Measurements from ENCODE around the gene MARK4. TPM values are rescaled to one million over a fixed set of nuclear protein-coding genes. Genes with fewer than 3 reads are reported as not detected.

Gene MARK4
- total and polyA plus RNA-seq, 2 experiments from 2014 or later, result 16.6 to 38.6 TPM

GRCh38 chr19:45267296-45267695 lies 16.2 kb downstream of the MARK4 start:
- Histone ChIP-seq H2AFZ (no peak overlapping the region), H3K36me3 (ENCODE audit: insufficient read depth) (0 out of 2 replicates have a peak, but pooled peaks cover 4% of the 10 kb centered on the region), H3K27ac (ENCODE audit: low read depth) (no peak overlapping the region), H3K27me3 (ENCODE audit: insufficient read depth) (no peaks in the 10 kb centered on the region), H3K4me1 (ENCODE audit: insufficient read depth) (no peaks in the 10 kb centered on the region), H4K20me1 (replicated peaks; ENCODE audit: insufficient read depth) (no peaks in the 10 kb centered on the region), H3K4me2 (no peak overlapping the region), H3K79me2 (replicated peaks; ENCODE audit: insufficient read depth) (no peaks in the 10 kb centered on the region), H3K9me2 (ENCODE audit: insufficient read depth) (no peaks in the 10 kb centered on the region), H3F3A (replicated peaks; ENCODE audit: low read depth) (no peaks in the 10 kb centered on the region), H3K4me3 (no peak overlapping the region)
- ATAC-seq, result no peak
- Mint-ChIP-seq H3K27ac (no peak overlapping the region), H3K4me3 (no peak overlapping the region), H3K36me3 (ENCODE audit: low read depth) (peaks cover 7% of the 10 kb centered on the region; the same call in 1 of the 3 replicates), H3K9me3 (no peaks in the 10 kb centered on the region; the same call in 2 of the 3 replicates), H3K4me1 (no peaks in the 10 kb centered on the region), H3K27me3 (ENCODE audit: insufficient read depth, low read depth, poor library complexity) (peaks cover 7% of the 10 kb centered on the region)
- TF ChIP-seq ZNF462 (CRISPR knock-in tag; IDR thresholded peaks at IDR 0.05) (no peak), ETS1 (IDR thresholded peaks at IDR 0.05) (no peak), REST (IDR thresholded peaks at IDR 0.05; ENCODE audit: unreplicated experiment) (no peak), ZNF331 (CRISPR knock-in tag; IDR thresholded peaks at IDR 0.05; ENCODE audit: low read depth) (no peak), EZH2 (IDR thresholded peaks at IDR 0.05; ENCODE audit: low read depth, unreplicated experiment) (no peak), CREB1 (CRISPR knock-in tag; IDR thresholded peaks at IDR 0.05; ENCODE audit: low read depth) (no peak), ZNF114 (CRISPR knock-in tag; IDR thresholded peaks at IDR 0.05) (no peak), NANOG (IDR thresholded peaks at IDR 0.05; ENCODE audit: borderline replicate concordance) (no peak), STAT1 (IDR thresholded peaks at IDR 0.05; ENCODE audit: unreplicated experiment) (no peak), CTCF (conservative IDR thresholded peaks at IDR 0.05; ENCODE audit: low read depth in 2 of 2) (no peak), EZH2phosphoT487 (IDR thresholded peaks at IDR 0.05; ENCODE audit: unreplicated experiment) (no peak), POLR2AphosphoS5 (IDR thresholded peaks at IDR 0.05; ENCODE audit: low read depth) (no peak), JUNB (IDR thresholded peaks at IDR 0.05; ENCODE audit: unreplicated experiment) (no peak)
- DNase-seq (ENCODE audit: low spot score), result no peak
